HG02678 (cell line): ENCODE results near the gene LTC4S.
"Not testable (repeated sequence)": the region's sequence is repeated elsewhere in the genome, so short reads cannot be mapped to it uniquely, and the experiment has no call there.

Experiments
- ATAC-seq: cut with Tn5 transposase; IDR thresholded peaks from one replicate; pipeline ENCODE4 v1.9.1; 2021; ENCODE audit warnings: mild to moderate bottlenecking, moderate library complexity; ENCODE audit not compliant: unreplicated experiment

LTC4S gene

DNA sequence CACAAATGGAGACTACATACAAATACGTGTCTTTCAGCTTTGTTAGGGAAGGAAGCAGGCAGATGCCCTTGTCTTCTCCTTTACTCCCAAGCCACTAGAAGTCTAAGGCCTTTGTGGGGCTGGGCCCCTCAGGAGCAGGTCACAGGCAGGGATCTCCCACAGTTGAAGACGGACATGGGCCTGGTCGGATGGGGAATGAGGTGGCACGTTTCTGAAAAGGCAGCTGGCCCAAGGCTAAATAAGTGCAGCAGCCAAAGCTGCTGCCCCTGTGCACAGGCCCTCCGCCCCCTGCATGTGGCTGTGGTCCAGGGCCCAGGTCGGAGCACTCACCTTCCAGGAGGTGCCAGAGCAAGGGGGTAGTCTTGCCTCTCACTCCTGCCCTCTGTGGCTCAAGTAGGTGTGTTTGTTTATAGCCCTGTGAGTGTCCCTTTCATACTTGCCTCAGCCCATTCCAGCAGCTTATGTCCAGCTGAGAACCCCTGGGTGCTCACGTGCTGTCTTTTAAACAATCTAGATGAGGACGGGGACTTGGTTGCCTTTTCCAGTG is 28.7 kb downstream of the LTC4S start:
- no peak for ATAC-seq

DNA sequence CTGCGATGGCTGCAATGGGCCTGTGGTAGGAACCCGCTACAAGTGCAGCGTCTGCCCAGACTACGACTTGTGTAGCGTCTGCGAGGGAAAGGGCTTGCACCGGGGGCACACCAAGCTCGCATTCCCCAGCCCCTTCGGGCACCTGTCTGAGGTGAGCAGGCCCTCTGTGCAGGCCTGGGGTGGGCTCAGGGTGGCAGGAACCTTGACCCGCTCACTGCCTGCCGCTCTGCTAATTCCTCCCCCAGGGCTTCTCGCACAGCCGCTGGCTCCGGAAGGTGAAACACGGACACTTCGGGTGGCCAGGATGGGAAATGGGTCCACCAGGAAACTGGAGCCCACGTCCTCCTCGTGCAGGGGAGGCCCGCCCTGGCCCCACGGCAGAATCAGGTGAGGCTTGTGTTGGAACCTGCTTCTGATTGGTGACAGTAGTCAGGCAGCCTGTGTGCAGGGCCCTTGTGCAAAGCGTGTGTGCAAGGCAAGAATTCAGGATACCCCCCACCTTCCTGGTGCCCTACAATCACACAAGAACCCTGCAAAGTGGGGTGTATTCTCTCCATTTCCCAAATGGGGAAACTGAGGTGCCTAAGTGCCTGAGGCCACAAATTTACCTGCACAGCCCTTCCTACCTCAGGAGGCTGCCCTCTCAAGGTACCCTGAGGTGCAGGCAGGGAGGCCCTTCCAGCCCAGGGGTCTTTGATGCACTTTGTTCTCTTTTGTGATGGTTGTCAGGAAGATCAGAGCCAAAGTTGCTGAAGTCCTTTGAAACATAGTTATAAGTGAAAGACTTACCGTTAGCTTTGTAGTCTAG is 30.4 kb downstream of the LTC4S start:
- ATAC-seq = no peak

DNA sequence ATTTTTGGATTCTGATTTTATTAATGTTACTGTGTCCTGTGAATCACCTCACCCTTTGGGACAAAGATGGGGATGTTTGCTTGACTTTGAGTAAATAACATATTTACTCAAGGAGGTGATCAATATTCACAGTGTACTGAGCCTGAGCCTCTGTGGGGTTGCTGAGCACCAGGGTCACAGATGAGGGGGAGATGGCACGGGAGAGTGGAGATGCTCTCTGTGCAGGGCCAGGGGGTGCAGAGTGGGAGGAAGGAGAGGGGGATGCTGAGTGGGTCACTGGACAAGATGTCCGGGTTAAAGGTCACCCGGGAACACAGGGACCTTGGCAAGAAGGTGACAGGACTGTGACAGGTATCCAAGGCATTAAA is 30.9 kb downstream of the LTC4S start:
- no peak for ATAC-seq

DNA sequence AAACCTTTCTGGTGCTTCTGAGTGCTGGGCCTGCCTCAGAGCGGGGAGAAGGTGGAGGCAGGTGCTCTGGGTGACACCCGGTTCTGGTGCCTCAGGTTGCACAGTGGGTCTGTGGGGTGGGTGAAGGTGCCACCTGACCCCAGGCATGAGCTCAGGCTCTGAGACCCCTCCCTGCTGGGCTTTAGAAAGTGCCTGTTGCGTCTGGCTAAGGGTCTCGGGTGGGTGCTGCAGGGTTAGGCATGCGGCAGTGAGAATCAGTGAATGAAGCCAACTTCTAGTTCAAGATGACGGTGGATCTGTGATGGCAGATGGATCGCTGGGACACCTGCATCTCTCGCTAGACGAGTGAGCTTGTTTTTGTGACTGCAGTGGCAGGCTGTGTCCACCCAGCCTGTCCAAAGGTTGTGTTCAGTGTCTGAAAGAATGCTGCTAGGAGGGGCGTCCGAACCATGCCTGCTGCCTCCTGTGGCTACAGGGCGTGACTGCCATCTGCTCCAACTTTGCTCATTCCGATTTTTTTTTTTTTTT is 31.9 kb downstream of the LTC4S start:
- no peak for ATAC-seq

DNA sequence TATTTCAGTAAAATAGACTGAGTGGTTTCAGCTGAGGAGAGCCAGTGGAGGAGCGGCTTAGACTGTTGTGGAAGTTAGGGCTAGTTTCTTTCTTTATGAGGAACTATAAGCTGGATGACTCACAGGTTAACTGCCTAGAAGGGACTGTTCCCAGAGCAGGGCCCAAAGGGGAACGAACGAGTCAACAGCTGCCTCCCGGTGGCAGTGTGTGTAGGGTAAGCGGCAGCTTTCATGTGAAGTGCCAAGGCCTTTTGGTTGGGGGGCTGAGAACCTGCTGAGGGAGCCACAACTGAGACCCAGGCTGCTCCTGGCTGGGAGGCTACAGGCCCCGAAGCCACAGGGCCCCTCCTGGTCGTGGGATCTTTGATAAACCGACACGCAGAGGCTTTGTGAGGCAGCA is 33.9 kb downstream of the LTC4S start:
- no peak for ATAC-seq

DNA sequence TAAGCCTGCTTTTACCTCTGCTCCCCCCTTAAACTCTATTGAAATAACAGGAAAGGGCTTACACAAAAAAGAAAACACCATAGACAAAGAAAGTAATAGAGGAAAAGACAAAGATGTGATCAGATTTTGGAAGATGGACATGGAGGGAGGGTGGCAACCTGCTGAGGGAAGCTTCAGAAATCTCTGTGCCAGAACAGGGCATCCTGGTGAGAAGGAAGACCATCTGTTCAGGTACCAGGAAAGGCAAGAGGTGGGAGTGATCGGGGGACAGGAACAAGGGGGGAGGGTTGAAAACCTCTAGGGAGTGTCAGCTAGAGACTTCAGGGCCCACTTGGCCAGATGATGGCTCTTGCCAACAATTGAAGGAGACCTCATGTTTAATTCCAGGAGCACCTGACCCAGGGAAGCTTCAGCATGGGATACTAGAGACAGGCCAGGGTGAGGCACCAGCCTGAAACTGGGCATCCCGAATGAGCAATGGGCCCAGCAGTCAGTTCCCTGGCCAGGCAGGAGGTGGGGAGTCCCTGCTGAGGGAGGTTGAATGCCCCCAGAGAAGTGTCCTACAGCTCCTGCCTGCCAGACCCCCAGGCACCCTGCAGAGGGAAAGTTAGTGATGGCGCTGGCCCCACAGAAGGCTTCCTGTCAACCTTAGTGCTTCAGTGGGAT is 35.1 kb downstream of the LTC4S start:
- no peak for ATAC-seq

DNA sequence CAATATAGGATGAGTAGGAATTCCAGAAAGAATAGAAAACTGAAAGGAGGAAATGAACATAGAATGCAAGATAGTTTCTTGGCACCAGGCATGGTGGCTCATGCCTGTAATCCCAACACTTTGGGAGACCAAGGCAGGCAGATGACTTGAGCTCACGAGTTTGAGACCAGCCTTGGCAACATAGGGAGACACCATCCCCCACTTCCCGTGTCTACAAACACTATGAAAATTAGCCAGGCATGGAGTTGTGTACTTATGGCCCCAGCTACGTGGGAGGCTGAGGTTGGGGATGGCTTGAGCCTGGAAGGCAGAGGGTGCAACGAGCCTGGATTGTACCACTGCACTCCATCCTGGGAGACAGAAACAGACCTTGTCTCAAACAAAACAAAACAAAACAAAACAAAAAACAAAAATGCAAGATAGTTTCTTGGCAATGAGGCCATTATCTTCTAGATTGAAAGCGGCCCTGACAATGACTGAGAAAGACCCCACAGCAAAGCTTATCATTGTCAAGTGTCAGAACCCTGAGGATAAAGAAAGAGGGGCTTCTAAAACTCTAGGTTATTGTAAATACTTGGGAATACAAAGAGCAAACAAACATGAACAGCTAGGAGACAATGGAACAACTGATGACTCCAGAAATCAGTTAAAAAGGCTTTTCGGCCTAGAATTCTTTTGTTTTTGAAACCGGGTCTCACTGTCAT is 36.1 kb downstream of the LTC4S start:
- ATAC-seq = no peak

DNA sequence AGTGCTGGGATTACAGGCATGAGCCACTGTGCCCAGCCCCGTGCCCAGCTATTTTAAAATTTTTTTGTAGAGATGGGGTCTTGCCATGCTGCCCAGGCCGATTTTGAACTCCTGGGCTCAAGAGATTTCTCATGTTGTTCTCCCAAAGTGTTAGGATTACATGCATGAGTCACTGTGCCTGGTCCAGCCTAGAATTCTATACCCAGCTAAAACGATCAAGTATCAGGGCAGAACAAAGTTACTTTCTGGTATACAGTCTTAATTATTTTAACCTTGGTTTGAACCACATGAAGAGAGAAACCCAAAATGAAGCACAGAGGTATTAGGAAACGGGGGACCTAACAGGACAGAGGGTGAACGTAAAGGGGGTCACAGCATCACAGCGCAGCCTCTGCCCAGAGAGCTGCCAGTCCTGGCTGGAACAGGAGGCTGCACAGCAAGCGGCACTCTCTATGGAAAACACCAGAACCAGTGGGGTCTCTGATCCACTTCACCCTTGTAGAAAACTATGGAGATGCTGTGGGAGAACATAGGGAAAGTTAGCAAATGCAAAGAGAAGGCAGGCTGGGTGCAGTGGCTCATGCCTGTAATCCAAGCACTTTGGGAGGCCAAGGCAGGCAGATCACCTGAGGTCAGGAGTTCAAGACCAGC is 37.2 kb downstream of the LTC4S start:
- no peak for ATAC-seq

DNA sequence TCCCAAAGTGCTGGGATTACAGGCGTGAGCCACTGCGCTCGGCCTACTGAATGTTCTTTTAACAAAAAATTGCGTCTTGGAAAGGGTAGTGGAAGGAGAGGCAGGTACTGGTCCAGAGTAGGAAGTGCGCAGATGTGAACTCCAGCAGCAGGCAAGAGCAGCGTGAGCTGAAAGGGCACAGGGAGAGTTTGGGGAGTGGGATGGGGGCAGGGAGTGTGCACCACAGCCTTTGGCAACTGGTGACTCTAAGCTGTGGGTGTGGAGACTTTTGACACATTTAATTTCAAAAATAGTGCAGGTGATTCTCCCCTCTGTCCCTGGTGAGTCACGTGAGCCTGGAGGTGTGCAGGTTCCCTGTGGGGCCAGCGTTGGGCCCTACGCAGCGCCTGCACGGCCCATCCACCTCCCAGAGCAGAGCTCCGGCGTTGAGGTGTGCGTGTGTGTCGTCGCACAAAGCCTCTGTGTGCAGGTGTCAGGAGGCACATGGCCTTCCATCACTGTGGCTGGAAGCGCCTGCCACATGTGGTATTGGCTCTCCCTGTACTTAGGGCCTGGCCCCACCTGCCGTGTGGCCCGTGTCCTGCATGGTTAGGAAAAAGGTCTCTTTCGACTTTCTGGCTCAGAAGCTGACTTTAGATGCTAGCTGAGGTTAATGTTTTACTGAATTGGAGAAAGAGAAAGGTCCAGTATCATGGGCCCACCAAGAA is 38.4 kb downstream of the LTC4S start:
- ATAC-seq = no peak

DNA sequence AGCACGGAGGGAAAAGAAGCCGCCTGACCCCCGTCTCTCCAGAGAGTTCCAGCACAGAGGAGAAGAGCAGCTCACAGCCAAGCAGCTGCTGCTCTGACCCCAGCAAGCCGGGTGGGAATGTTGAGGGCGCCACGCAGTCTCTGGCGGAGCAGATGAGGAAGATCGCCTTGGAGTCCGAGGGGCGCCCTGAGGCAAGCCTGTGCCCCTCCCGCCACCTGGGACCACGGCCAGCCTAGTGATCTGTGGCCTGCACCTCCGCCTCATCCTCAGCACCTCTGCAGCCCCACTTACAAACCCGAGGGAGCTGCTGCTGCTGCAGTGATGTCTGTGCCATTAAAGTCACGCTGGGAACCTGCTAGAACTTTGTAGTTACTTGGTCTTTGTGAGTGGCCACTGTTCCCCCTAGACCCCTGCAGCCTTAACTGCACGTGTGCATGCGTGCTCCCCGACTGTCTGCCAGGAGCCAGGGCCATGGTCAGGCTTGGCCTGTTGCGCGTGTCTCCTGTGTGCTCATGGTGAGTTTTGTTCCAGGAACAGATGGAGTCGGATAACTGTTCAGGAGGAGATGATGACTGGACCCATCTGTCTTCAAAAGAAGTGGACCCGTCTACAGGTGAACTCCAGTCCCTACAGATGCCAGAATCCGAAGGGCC is 39.4 kb downstream of the LTC4S start:
- no peak for ATAC-seq

DNA sequence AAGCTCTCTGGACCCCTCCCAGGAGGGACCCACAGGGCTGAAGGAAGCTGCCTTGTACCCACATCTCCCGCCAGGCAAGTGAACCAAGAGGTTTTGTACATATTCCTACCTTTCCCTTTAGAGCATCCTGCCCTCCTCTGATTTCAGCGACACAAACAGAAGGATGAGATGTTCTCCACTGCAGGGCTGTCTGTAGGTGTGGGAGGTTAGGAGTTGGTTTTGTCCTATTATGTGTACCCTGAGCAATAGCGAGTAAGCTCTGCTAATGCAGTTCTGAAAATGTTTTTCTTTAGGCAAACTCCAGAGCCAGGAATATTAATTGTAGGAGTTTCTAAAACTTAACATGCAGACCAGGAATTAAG is 39.9 kb downstream of the LTC4S start:
- ATAC-seq = no peak

DNA sequence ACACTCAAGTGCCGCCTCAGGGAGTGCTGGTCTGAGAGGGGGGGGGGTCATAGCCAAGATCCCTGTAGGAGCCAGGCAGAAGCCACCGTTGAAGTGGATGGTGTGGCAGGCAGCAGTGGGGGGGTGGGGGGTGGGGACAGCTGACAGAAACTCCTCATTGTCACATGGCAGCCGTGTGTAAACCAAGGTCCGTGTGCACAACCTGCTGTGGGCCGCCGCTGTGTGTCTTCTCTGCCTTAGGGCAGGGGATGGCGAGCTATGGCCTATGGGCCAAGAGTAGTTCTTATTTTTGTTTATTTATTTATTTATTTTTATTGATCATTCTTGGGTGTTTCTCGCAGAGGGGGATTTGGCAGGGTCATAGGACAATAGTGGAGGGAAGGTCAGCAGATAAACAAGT is 40.3 kb downstream of the LTC4S start:
- no peak for ATAC-seq

DNA sequence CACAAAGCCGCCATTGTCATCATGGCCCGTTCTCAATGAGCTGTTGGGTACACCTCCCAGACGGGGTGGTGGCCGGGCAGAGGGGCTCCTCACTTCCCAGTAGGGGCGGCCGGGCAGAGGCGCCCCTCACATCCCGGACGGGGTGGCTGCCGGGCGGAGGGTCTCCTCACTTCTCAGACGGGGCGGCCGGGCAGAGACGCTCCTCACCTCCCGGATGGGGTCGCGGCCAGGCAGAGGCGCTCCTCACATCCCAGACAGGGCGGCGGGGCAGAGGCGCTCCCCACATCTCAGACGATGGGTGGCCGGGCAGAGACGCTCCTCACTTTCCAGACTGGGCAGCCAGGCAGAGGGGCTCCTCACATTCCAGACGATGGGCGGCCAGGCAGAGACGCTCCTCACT is 41.1 kb downstream of the LTC4S start:
- ATAC-seq = not testable (repeated sequence)

DNA sequence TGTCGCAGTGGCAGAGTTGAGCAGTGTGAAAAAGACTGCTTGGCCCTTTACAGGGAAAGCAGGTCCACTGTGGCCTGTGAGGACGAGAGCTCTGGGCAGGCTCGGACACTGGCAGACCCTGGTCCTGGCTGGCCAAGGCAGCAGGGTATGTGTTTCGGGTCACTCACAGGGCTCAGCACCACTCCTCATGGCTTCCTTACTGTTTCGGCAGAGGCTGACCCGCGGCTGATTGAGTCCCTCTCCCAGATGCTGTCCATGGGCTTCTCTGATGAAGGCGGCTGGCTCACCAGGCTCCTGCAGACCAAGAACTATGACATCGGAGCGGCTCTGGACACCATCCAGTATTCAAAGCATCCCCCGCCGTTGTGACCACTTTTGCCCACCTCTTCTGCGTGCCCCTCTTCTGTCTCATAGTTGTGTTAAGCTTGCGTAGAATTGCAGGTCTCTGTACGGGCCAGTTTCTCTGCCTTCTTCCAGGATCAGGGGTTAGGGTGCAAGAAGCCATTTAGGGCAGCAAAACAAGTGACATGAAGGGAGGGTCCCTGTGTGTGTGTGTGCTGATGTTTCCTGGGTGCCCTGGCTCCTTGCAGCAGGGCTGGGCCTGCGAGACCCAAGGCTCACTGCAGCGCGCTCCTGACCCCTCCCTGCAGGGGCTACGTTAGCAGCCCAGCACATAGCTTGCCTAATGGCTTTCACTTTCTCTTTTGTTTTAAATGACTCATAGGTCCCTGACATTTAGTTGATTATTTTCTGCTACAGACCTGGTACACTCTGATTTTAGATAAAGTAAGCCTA is 42.6 kb downstream of the LTC4S start:
- ATAC-seq = peak; percentile 70

DNA sequence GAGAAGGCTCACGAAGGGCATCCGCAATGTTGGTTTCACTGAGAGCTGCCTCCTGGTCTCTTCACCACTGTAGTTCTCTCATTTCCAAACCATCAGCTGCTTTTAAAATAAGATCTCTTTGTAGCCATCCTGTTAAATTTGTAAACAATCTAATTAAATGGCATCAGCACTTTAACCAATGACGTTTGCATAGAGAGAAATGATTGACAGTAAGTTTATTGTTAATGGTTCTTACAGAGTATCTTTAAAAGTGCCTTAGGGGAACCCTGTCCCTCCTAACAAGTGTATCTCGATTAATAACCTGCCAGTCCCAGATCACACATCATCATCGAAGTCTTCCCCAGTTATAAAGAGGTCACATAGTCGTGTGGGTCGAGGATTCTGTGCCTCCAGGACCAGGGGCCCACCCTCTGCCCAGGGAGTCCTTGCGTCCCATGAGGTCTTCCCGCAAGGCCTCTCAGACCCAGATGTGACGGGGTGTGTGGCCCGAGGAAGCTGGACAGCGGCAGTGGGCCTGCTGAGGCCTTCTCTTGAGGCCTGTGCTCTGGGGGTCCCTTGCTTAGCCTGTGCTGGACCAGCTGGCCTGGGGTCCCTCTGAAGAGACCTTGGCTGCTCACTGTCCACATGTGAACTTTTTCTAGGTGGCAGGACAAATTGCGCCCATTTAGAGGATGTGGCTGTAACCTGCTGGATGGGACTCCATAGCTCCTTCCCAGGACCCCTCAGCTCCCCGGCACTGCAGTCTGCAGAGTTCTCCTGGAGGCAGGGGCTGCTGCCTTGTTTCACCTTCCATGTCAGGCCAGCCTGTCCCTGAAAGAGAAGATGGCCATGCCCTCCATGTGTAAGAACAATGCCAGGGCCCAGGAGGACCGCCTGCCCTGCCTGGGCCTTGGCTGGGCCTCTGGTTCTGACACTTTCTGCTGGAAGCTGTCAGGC is 43.6 kb downstream of the LTC4S start:
- ATAC-seq = no peak

DNA sequence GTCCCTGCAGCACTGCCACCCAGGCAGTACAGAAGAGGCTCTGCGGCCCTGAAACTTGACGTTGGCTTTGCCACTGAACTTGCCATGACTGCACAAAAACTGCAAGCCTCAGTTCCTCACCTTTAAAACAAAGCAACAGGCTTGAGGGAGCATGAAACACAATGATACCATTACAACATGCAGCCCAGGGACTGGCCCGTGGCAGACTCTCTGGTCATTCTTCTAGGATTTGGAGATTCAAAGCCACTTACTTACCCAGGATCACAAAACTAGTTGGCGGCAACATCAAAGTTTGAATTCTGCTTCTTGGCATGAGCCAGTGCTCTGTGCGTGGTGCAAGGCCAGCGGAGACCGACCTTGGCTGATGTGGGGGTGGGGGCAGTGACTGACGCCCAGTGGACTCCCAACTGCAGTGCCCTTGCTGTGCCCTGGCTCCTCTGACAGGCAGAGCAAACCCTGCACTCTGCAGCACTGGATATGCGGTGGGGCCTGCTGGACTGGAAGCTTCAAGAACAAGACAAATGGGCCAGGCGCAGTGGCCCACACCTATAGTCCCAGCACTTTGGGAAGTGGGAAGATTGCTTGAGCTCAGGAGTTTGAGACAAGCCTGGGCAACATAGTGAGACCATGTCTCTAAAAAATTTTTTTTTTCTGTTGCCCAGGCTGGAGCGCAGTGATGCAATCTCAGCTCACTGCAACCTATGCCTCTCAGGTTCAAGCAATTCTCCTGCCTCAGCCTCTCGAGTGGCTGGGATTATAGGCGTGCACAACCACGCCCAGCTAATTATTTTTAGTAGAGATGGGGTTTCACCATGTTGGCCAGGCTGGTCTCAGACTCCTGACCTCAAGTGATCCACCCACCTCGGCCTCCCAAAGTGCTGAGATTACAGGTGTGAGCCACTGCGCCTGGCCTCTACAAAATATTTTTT is 45.8 kb downstream of the LTC4S start:
- no peak for ATAC-seq

DNA sequence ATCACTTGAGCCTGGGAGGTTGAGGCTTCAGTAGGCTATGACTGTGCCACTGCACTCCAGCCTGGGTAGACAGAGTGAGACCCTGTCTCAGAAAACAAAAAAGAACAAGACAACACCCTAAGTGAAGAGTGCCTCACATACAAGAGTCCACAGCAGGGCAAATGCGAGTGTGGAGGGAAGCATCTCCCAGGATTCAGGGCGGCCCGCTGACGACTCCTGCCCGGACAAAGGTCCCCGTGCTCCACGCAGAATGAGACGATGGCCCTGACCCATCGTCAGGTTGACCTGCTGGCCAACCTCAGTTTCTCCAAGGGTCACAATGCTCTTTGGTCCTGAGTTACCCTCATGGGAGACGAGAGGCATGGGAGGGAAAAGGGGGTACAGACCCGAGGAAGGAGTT is 46.5 kb downstream of the LTC4S start:
- no peak for ATAC-seq
